A673 (cell line): ENCODE results near the gene APBA1.

Experiments
- EZH2 ChIP-seq: fragments of 200-600 bp; sonication (generic); IDR thresholded peaks from 2 replicates; pipeline ENCODE4 v1.6.1; 2017; ENCODE audit warnings: borderline replicate concordance, low read depth, mild to moderate bottlenecking, mixed read lengths, antibody characterized with exemption, low read length; ENCODE audit not compliant: poor library complexity, severe bottlenecking
- TF ChIP-seq, protein P1 (sequence below): fragments of 300-800, 200-600 bp; sonication (generic); conservative IDR thresholded peaks from 2 replicates; pipeline ENCODE4 v1.5.1; 2017; ENCODE audit warnings: low read depth, mild to moderate bottlenecking, antibody characterized with exemption, low read length, moderate library complexity, mixed read lengths

- TF ChIP-seq, protein P1, sequence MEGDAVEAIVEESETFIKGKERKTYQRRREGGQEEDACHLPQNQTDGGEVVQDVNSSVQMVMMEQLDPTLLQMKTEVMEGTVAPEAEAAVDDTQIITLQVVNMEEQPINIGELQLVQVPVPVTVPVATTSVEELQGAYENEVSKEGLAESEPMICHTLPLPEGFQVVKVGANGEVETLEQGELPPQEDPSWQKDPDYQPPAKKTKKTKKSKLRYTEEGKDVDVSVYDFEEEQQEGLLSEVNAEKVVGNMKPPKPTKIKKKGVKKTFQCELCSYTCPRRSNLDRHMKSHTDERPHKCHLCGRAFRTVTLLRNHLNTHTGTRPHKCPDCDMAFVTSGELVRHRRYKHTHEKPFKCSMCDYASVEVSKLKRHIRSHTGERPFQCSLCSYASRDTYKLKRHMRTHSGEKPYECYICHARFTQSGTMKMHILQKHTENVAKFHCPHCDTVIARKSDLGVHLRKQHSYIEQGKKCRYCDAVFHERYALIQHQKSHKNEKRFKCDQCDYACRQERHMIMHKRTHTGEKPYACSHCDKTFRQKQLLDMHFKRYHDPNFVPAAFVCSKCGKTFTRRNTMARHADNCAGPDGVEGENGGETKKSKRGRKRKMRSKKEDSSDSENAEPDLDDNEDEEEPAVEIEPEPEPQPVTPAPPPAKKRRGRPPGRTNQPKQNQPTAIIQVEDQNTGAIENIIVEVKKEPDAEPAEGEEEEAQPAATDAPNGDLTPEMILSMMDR: no peak
- TF ChIP-seq EZH2: no peak
Observed at GRCh38 chr9:69647804-69648203, 24.4 kb downstream of the APBA1 start.
